Erythroblast (primary cell): ENCODE data around the gene HOXC10.

Experiments used
- GATA1 ChIP-seq: IDR thresholded peaks from 2 replicates; pipeline ENCODE4 v1.6.1; 2011; ENCODE audit warnings: low read depth, mild to moderate bottlenecking, control low read depth, low read length, moderate library complexity
- POLR2A ChIP-seq: IDR thresholded peaks from 2 replicates; pipeline ENCODE4 v1.6.1; 2011; ENCODE audit warnings: mild to moderate bottlenecking, low read length

GRCh38 chr12:53992377-53992889 lies 7.5 kb downstream of the HOXC10 start:
- TF ChIP-seq POLR2A, result no peak
- no peak for TF ChIP-seq GATA1
